IPS DF 6.9 (cell line): ENCODE results near the gene SLC39A1.

Experiments
- DNase-seq: peaks from one replicate; pipeline ENCODE4 v3.0.0-alpha.2; 2013; ENCODE audit warnings: low read depth, low spot score
- H3K27ac ChIP-seq: one replicate; pipeline ENCODE4 v1.5.1; 2013; ENCODE audit warnings: low read length, control low read depth
- H3K27me3 ChIP-seq: 2 replicates; pipeline ENCODE4 v1.6.1; 2013; ENCODE audit warnings: mild to moderate bottlenecking, low read length; ENCODE audit not compliant: control insufficient read depth, insufficient read depth
- H3K36me3 ChIP-seq: 2 replicates; pipeline ENCODE4 v1.6.1; 2013; ENCODE audit warnings: low read length; ENCODE audit not compliant: control insufficient read depth, insufficient read depth
- H3K4me1 ChIP-seq: 2 replicates; pipeline ENCODE4 v1.6.1; 2013; ENCODE audit warnings: low read length; ENCODE audit not compliant: control insufficient read depth, insufficient read depth
- H3K4me3 ChIP-seq: 2 replicates; pipeline ENCODE4 v1.5.1; 2013; ENCODE audit warnings: mild to moderate bottlenecking, low read length
- H3K9me3 ChIP-seq: 2 replicates; pipeline ENCODE4 v1.6.1; 2013; ENCODE audit warnings: low read length, inconsistent platforms; ENCODE audit not compliant: control insufficient read depth, insufficient read depth
- WGBS: extraction: QIAGEN DNeasy Blood & Tissue Kit; methylation state at CpG from one replicate; pipeline ENCODE4 v1.1.7; 2013; ENCODE audit warnings: mixed read lengths, missing lambda C conversion rate; ENCODE audit not compliant: insufficient read length, insufficient coverage; 5-methylcytosine and 5-hydroxymethylcytosine counted together

Gene SLC39A1

DNA sequence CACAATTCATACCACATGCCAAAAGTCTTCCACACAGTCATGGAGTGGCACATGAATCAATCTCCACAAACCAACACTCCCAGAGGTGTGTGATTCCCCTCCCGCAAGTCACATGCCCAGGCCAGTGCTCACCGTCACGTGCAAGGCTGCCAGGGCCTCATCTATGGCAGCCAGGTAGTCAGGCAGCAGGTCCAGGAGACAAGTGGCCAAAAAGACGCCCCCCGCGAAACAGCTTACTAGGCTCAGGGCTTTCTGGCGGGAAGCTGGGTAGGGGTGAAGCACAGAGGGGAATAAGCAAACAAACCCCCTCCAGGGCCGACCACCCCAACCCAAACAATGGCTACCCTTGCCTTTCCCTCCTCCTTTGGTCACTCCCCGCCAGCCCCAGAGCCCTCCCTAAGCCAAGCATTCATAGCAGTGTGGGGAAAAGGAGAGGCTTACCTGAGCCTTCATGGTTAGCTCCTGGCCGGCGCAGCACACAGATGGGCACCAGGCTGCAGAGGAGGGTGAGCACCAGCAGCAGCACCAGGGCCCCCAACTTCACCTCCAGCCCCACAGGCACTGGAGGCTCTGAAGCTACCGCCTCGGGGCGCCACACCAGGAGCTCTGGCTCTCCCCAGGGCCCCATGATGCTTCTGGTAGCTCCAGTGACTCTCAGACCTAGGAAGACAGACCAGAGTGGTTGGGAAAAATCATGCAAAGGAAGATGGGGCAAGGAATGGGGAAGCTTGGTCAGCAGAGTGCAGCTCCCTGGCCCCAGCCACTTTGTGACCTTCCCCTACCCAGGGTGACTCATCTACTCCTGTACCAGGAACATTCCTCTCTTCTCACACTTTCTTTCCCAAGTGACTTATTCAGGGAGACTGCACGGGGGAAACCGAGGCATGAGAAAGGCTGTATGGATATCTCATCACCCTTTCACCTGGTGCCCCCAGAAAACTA, 978 bp downstream of the SLC39A1 start:
- H3K36me3 ChIP-seq = peaks cover 13% of the 10 kb centered on the region
- H3K4me1 ChIP-seq = no peaks in the 10 kb centered on the region; the same call in 1 of the 2 replicates
- no peak overlapping the region for H3K27ac ChIP-seq
- no peaks in the 10 kb centered on the region for H3K9me3 ChIP-seq
- H3K4me3 ChIP-seq = peak overlapping the region; percentile 87; the same call in 1 of the 2 replicates
- no peak for DNase-seq
- H3K27me3 ChIP-seq = no peaks in the 10 kb centered on the region
- no CpG with 5 or more reads among the region's 16 CpGs for WGBS

GRCh38 chr1:153961421-153961820, 1.9 kb downstream of the SLC39A1 start:
- Histone ChIP-seq H3K4me3 (no peak overlapping the region; the same call in 1 of the 2 replicates), H3K27me3 (no peaks in the 10 kb centered on the region), H3K4me1 (no peaks in the 10 kb centered on the region; the same call in 1 of the 2 replicates), H3K27ac (no peak overlapping the region), H3K36me3 (peaks cover 13% of the 10 kb centered on the region), H3K9me3 (no peaks in the 10 kb centered on the region)
- no peak for DNase-seq
- WGBS = no CpG with 5 or more reads among the region's 4 CpGs

- H3K4me1 ChIP-seq = no peaks in the 10 kb centered on the region; the same call in 1 of the 2 replicates
- H3K27ac ChIP-seq = no peak overlapping the region
- no peak for DNase-seq
- no CpG with 5 or more reads among the region's 11 CpGs for WGBS
- no peak overlapping the region for H3K4me3 ChIP-seq
- peaks cover 13% of the 10 kb centered on the region for H3K36me3 ChIP-seq
- no peaks in the 10 kb centered on the region for H3K27me3 ChIP-seq
- no peaks in the 10 kb centered on the region for H3K9me3 ChIP-seq
These were observed 3.1 kb downstream of the SLC39A1 start for GRCh38 chr1:153960206-153960605.

GRCh38 chr1:153959454-153959853, 3.9 kb downstream of the SLC39A1 start:
- H3K4me3 ChIP-seq = no peak overlapping the region
- H3K27ac ChIP-seq = no peak overlapping the region
- peaks cover 13% of the 10 kb centered on the region for H3K36me3 ChIP-seq
- H3K4me1 ChIP-seq = no peaks in the 10 kb centered on the region; the same call in 1 of the 2 replicates
- no peak for DNase-seq
- no CpG with 5 or more reads among the region's 3 CpGs for WGBS
- H3K9me3 ChIP-seq = no peaks in the 10 kb centered on the region
- H3K27me3 ChIP-seq = no peaks in the 10 kb centered on the region

DNA sequence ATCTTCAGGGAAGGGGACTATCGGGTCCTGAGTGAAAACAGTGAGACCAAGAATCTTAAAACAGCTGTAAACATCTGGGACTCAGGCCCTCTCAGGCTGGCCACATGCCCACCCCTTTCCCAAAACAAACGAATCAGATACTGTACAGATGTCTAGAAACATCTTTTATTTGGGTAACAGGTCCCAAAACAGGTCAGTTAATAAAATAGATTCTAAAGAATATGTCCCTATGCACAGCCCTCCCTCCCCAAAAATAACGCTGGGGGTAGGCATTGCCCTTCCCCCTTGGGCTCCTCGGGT, 4.4 kb downstream of the SLC39A1 start:
- DNase-seq = no peak
- no peak overlapping the region; the same call in 1 of the 2 replicates for H3K4me3 ChIP-seq
- H3K9me3 ChIP-seq = no peaks in the 10 kb centered on the region
- WGBS = no CpG with 5 or more reads among the region's 4 CpGs
- no peaks in the 10 kb centered on the region; the same call in 1 of the 2 replicates for H3K4me1 ChIP-seq
- no peaks in the 10 kb centered on the region for H3K27me3 ChIP-seq
- H3K27ac ChIP-seq = no peak overlapping the region
- peaks cover 13% of the 10 kb centered on the region for H3K36me3 ChIP-seq

GRCh38 chr1:153958111-153958960, 5.0 kb downstream of the SLC39A1 start, which contains the start of gene CRTC2:
Gene CRTC2 (minus strand): TSS chr1:153958612. CDS start chr1:153958497, 115 bp downstream.
- peak; percentile 99 for DNase-seq
- Histone ChIP-seq H3K9me3 (no peaks in the 10 kb centered on the region), H3K4me1 (no peaks in the 10 kb centered on the region; the same call in 1 of the 2 replicates), H3K27me3 (no peaks in the 10 kb centered on the region), H3K27ac (no peak within 1 kb of the TSS), H3K36me3 (peaks cover 15% of the 10 kb centered on the region), H3K4me3 (peak within 1 kb of the TSS; percentile 84)
- WGBS = no CpG with 5 or more reads among the region's 75 CpGs

- Histone ChIP-seq H3K36me3 (peaks cover 15% of the 10 kb centered on the region), H3K4me3 (peak overlapping the region; percentile 84), H3K27ac (no peak overlapping the region), H3K4me1 (no peaks in the 10 kb centered on the region; the same call in 1 of the 2 replicates), H3K9me3 (no peaks in the 10 kb centered on the region), H3K27me3 (no peaks in the 10 kb centered on the region)
- no CpG with 5 or more reads among the region's 13 CpGs for WGBS
- no peak for DNase-seq
These were observed 5.6 kb downstream of the SLC39A1 start for GRCh38 chr1:153957744-153958110.

DNA sequence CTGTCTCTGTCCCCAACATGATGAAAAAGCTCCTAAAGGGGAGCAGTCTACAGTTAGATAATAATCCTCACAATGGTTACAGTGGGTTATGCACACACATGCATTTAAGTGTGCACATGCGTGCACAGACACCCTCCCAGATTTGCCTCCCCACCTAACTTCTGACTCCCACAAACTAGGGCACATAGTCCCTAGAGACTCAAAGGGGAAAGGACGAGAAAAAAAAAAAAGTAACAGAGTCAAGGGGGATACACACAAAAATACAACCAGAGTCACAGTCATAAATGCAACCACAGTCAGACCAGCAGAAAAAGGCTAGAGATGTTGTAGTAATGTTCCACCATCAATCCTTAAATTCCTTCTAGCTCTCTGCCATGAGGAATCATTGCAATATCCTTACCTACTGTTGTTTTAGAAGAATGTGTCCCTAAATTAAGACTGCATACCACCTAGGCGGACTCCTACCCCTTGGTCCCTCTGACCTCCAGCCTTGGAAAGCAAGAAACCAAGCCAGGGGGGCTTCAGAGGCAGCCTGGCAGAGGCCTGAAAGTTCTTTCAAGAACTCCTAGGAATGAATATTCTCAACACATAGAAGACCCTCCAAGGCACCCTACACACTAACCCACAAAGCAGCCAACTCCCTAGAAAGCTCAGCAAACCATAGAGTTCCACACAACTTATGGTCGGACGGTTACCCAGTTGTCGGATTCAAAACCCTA, 6.2 kb downstream of the SLC39A1 start:
- no peaks in the 10 kb centered on the region; the same call in 1 of the 2 replicates for H3K4me1 ChIP-seq
- H3K36me3 ChIP-seq = peaks cover 21% of the 10 kb centered on the region

DNA sequence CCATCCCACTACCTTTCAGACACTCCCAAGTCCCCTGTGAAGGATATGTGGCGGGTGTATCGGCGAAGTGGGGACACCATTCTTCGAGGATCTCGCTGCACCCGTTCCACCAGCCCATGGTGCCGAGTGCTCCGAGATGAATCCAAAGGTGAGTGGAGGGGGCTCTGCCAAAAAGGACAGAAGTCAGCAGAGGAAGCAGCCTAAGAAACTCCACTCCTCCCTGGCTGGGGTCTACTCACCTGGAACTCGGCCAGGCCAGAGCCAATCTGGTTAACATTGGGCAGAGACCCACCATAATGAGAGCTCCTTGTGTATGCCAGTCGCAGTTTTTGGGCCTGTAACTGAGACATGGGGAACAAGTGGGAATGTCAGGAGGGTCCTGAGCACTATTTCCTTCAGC, 8.5 kb downstream of the SLC39A1 start:
- no peak for DNase-seq
- no peaks in the 10 kb centered on the region for H3K4me1 ChIP-seq
- H3K27me3 ChIP-seq = no peaks in the 10 kb centered on the region
- no peak overlapping the region for H3K27ac ChIP-seq
- WGBS = no CpG with 5 or more reads among the region's 10 CpGs
- H3K36me3 ChIP-seq = peaks cover 19% of the 10 kb centered on the region
- no peak overlapping the region for H3K4me3 ChIP-seq
- H3K9me3 ChIP-seq = no peaks in the 10 kb centered on the region

More for the DNA sequence above, 6.2 kb downstream of the SLC39A1 start:
- H3K27ac ChIP-seq = no peak overlapping the region
- peak overlapping the region; percentile 84; the same call in 1 of the 2 replicates for H3K4me3 ChIP-seq
- no peaks in the 10 kb centered on the region for H3K27me3 ChIP-seq
- no peak for DNase-seq
- no peaks in the 10 kb centered on the region for H3K9me3 ChIP-seq
- WGBS = no CpG with 5 or more reads among the region's 6 CpGs
